COLO829 (cell line): Measurements from ENCODE around the gene MYLK4.

Experiments
- DNase-seq: peaks from one replicate; pipeline ENCODE4 v3.0.0; 2012; ENCODE audit warnings: low spot score

MYLK4 gene

GRCh38 chr6:2755456-2755855 lies 4.7 kb upstream of the MYLK4 start:
- no peak for DNase-seq

- DNase-seq = no peak
These were observed 4.2 kb upstream of the MYLK4 start for GRCh38 chr6:2754911-2755310.

- DNase-seq = peak; percentile 75
These were observed 3.7 kb upstream of the MYLK4 start for GRCh38 chr6:2754393-2754792.

- DNase-seq = no peak
These were observed 3.0 kb upstream of the MYLK4 start for GRCh38 chr6:2753743-2754142.

- DNase-seq = no peak
These were observed 2.4 kb upstream of the MYLK4 start for GRCh38 chr6:2753110-2753489.

GRCh38 chr6:2752477-2753109 lies 1.9 kb upstream of the MYLK4 start:
- DNase-seq = no peak

GRCh38 chr6:2751871-2752270 lies 1.1 kb upstream of the MYLK4 start:
- DNase-seq = no peak

GRCh38 chr6:2749969-2750600 lies 637 bp downstream of the MYLK4 start:
- DNase-seq = peak; percentile 85

GRCh38 chr6:2748183-2748582 lies 2.5 kb downstream of the MYLK4 start:
- DNase-seq = no peak

- no peak for DNase-seq
These were observed 4.1 kb downstream of the MYLK4 start for GRCh38 chr6:2746557-2747061.

GRCh38 chr6:2745246-2745645 lies 5.5 kb downstream of the MYLK4 start:
- no peak for DNase-seq

- DNase-seq = no peak
These were observed 5.9 kb downstream of the MYLK4 start for GRCh38 chr6:2744778-2745177.

GRCh38 chr6:2744209-2744771 lies 6.4 kb downstream of the MYLK4 start:
- no peak for DNase-seq

GRCh38 chr6:2743280-2744208 lies 7.2 kb downstream of the MYLK4 start:
- no peak for DNase-seq

- no peak for DNase-seq
These were observed 9.0 kb downstream of the MYLK4 start for GRCh38 chr6:2741756-2742155.

GRCh38 chr6:2740581-2740980 lies 10.1 kb downstream of the MYLK4 start:
- no peak for DNase-seq

- DNase-seq = no peak
These were observed 11.4 kb downstream of the MYLK4 start for GRCh38 chr6:2739335-2739734.

GRCh38 chr6:2738373-2738979 lies 12.2 kb downstream of the MYLK4 start:
- peak; percentile 75 for DNase-seq

- DNase-seq = no peak
These were observed 12.8 kb downstream of the MYLK4 start for GRCh38 chr6:2737885-2738284.

GRCh38 chr6:2734488-2735166 lies 16.1 kb downstream of the MYLK4 start:
- no peak for DNase-seq

- DNase-seq = no peak
These were observed 16.8 kb downstream of the MYLK4 start for GRCh38 chr6:2733736-2734480.
